Measurements from ENCODE around the gene RASGRF2.

The RASGRF2 gene

GRCh38 chr5:80963966-80964481 is 3.9 kb downstream of the RASGRF2 start:
- Histone ChIP-seq H3K4me3 (replicated peaks; ENCODE audit: low read depth, low read length) (no peak overlapping the region), H3K27me3 (replicated peaks; ENCODE audit: control insufficient read depth, insufficient read depth, low read length) (no peaks in the 10 kb centered on the region; the same call in 1 of the 2 replicates), H3K36me3 (ENCODE audit: control insufficient read depth, insufficient read depth, low read length) (no peaks in the 10 kb centered on the region)
- DNase-seq (ENCODE audit: extremely low read depth, insufficient read length) = no peak
- no peak for TF ChIP-seq CTCF (IDR thresholded peaks at IDR 0.05; ENCODE audit: insufficient read depth, low read length, poor library complexity, severe bottlenecking)

GRCh38 chr5:80964491-80964890 is 4.3 kb downstream of the RASGRF2 start:
- Histone ChIP-seq H3K4me3 (replicated peaks; ENCODE audit: low read depth, low read length) (no peak overlapping the region), H3K36me3 (ENCODE audit: control insufficient read depth, insufficient read depth, low read length) (no peaks in the 10 kb centered on the region), H3K27me3 (replicated peaks; ENCODE audit: control insufficient read depth, insufficient read depth, low read length) (no peaks in the 10 kb centered on the region)
- no peak for TF ChIP-seq CTCF (IDR thresholded peaks at IDR 0.05; ENCODE audit: insufficient read depth, low read length, poor library complexity, severe bottlenecking)
- DNase-seq (ENCODE audit: extremely low read depth, insufficient read length) = no peak

- H3K27me3 ChIP-seq (replicated peaks; ENCODE audit: control insufficient read depth, insufficient read depth, low read length) = no peaks in the 10 kb centered on the region
- TF ChIP-seq CTCF (IDR thresholded peaks at IDR 0.05; ENCODE audit: insufficient read depth, low read length, poor library complexity, severe bottlenecking) = no peak
- no peak for DNase-seq (ENCODE audit: extremely low read depth, insufficient read length)
- no peaks in the 10 kb centered on the region for H3K36me3 ChIP-seq (ENCODE audit: control insufficient read depth, insufficient read depth, low read length)
- H3K4me3 ChIP-seq (replicated peaks; ENCODE audit: low read depth, low read length) = no peak overlapping the region
These were observed 4.8 kb downstream of the RASGRF2 start for GRCh38 chr5:80964919-80965318.

- no peak for TF ChIP-seq CTCF (IDR thresholded peaks at IDR 0.05; ENCODE audit: insufficient read depth, low read length, poor library complexity, severe bottlenecking)
- DNase-seq (ENCODE audit: extremely low read depth, insufficient read length) = no peak
- H3K4me3 ChIP-seq (replicated peaks; ENCODE audit: low read depth, low read length) = no peak overlapping the region
- no peaks in the 10 kb centered on the region for H3K36me3 ChIP-seq (ENCODE audit: control insufficient read depth, insufficient read depth, low read length)
- no peaks in the 10 kb centered on the region for H3K27me3 ChIP-seq (replicated peaks; ENCODE audit: control insufficient read depth, insufficient read depth, low read length)
These were observed 7.5 kb downstream of the RASGRF2 start for GRCh38 chr5:80967500-80968181.

GRCh38 chr5:80973027-80973426 is 12.9 kb downstream of the RASGRF2 start:
- no peak for TF ChIP-seq CTCF (IDR thresholded peaks at IDR 0.05; ENCODE audit: insufficient read depth, low read length, poor library complexity, severe bottlenecking)

More at GRCh38 chr5:80973027-80973426, 12.9 kb downstream of the RASGRF2 start:
- DNase-seq (ENCODE audit: extremely low read depth, insufficient read length) = no peak
- H3K36me3 ChIP-seq (ENCODE audit: control insufficient read depth, insufficient read depth, low read length) = no peaks in the 10 kb centered on the region
- no peaks in the 10 kb centered on the region for H3K27me3 ChIP-seq (replicated peaks; ENCODE audit: control insufficient read depth, insufficient read depth, low read length)
- H3K4me3 ChIP-seq (replicated peaks; ENCODE audit: low read depth, low read length) = no peak overlapping the region
